HG03095 (cell line): ENCODE data around the gene DEPDC5.
A peak's percentile ranks its signal among the peaks of the same experiment; 100 is the strongest.

ENCODE experiments used
- ATAC-seq: cut with Tn5 transposase; IDR thresholded peaks from one replicate; pipeline ENCODE4 v1.9.1; 2021; ENCODE audit warnings: moderate library complexity; ENCODE audit not compliant: unreplicated experiment

DEPDC5 gene

DNA sequence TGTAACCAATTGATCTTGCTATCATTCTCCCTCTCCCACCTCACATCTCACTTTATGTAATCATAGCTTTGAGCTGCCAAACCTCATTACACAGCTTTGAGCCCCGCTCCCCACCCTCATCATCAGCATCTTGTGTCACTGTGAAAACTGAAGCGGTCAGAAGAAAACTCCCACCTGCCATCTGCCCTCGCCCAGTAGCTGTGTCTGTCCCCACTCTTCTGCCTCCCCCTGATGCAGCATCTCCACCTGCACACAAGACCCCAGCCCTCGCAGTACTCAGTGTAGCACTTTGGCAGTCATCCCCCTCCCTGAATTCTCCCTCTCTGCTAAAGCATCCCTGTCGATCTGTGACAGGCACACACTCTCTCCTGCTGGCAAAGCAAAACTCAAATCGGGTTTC, 130.2 kb downstream of the DEPDC5 start:
- no peak for ATAC-seq

- no peak for ATAC-seq
Measured at GRCh38 chr22:31891366-31892079, 137.7 kb downstream of the DEPDC5 start.

DNA sequence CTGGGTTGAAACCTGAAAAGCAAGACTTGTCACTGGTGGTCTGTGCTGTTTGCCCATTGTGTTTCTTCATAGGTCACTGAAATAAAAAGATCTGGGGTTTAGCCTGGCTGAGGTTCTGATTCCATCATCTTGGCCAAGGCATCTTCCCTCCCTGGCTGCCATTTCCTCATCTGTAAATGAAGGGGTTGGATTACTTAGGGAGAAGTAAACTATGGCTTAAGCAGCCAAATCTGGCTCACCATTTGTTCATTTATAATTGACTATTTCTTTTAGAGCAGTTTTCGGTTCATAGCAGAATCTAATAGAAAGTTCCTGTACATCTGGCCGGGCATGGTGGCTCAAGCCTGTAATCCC, 138.2 kb downstream of the DEPDC5 start:
- ATAC-seq: no peak

DNA sequence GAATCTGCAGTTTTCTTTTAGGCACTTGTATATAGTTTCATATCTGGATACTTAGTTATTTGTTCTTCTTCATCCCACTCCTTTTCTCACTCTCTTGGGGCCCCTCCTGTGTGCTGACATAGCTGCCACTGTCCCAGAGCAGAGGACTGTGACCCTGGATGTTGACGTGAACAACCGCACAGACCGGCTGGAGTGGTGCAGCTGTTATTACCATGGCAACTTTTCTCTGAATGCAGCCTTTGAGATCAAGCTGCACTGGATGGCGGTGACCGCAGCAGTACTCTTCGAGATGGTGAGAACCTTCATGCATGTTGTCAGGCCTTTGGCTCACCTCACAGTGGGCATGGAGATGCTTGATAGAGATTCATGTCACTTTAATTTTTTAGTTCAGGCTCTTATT, 139.6 kb downstream of the DEPDC5 start:
- ATAC-seq: no peak

DNA sequence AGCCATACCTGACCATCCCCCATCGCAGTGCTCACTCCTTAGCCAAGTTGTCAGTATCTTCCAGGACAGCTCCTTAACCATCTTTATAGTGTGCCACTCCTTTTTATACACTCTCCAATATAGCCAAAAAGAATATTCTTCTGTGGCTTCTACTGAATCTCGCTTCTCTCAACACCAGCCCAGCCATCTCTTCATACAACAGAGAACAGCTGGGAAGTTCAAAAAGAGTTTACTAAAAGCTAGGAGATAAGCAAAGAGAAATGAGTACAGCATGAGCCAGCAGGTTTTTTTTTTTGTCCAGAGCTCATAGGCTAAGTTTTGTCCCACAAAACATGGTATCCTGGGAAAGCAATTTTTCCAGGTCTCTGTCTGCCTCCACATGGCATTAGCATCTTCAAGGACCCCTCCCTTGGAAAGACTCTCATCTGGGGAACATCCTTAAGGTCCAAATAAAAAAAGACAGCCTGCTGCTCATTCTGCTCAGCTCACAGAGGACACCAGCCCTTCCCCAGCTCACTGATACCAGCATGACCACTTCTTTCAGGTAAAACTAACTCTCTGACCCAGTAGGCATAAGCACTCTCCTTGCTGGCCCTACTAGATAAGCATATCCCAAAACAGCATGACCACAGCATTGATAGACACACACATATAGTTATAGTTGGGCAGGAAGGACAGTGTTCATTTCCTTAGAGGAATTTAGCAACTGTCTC, 141.7 kb downstream of the DEPDC5 start:
- ATAC-seq: no peak

GRCh38 chr22:31896472-31896871, 142.7 kb downstream of the DEPDC5 start:
- ATAC-seq: no peak

GRCh38 chr22:31897842-31898805, 144.3 kb downstream of the DEPDC5 start:
- ATAC-seq: no peak

DNA sequence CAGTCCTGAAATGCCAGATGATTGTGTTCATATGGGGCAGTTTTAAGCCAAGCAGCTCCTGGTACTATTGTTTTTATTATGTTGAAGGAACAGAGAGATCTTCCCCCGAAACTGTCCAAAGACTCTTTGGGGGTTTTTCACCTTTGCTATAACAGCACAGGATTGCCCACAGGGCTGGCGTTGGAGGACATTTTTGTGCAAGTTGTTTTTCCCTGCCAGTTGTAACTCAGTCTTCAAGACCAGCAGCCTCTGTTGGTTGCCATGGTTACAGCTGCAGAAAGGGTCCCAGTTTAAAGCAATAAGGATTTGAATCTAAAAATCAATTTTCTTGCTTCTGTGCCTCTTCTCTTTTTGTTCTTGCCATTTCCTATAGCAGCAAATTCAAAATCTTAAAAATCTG, 145.1 kb downstream of the DEPDC5 start:
- no peak for ATAC-seq

- ATAC-seq: no peak
Measured at GRCh38 chr22:31899669-31900068, 145.8 kb downstream of the DEPDC5 start.

GRCh38 chr22:31901388-31902137, 147.7 kb downstream of the DEPDC5 start:
- no peak for ATAC-seq

DNA sequence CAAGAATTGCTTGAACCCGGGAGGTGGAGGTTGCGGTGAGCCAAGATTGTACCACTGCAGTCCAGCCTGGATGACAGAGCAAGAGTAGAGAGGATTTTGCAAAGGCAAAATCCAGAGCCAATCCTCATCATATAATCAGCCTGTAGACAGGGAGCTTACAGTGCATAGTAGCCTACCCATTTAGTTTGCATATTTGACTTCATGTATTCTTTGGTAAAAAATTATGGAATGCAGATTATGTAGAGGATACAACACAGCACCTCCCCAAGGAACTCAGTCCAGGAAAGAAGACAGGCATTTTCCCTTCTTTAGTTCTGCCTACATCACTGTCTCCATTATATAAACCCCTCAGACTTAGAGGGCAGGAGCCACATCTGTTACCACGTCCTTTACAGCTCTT, 150.8 kb downstream of the DEPDC5 start:
- no peak for ATAC-seq

DNA sequence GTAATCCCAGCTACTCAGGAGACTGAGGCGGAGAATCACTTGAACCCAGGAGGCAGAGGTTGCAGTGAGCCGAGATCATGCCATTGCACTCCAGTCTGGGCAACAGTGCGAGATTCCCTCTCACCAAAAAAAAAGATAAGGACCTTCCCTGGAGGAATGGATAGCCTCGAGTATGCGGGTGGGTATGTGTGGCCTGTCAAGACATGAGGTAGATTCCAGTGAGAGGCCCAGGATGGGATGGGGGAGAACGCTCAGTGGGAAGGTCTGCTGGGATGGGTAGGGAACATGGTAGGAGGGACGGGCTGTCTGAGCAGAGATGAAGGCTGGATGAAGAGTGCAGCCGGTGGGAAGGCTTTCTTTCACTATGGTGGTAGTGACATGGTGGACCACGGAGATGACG, 151.5 kb downstream of the DEPDC5 start:
- no peak for ATAC-seq

- no peak for ATAC-seq
Measured at GRCh38 chr22:31906086-31906485, 152.3 kb downstream of the DEPDC5 start.

DNA sequence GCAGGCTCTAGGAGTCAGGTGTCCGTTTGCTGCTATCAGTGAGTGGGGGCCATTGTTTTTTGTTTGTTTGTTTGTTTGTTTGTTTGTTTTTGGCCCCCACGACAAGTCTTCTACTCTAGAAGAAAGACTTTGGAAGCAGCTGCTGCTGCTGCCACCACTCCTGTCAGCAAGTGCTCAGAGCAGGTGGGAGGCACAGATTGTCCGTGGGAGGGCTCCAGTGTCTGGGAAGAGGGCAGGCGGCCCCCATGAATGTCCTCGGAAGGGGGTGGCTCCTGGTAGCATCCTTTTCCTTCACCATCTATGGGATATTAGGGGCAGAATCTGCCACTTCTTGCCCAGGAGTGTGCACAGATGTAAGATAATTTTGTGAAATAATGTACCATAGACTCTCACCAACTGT, 152.8 kb downstream of the DEPDC5 start:
- ATAC-seq: no peak

DNA sequence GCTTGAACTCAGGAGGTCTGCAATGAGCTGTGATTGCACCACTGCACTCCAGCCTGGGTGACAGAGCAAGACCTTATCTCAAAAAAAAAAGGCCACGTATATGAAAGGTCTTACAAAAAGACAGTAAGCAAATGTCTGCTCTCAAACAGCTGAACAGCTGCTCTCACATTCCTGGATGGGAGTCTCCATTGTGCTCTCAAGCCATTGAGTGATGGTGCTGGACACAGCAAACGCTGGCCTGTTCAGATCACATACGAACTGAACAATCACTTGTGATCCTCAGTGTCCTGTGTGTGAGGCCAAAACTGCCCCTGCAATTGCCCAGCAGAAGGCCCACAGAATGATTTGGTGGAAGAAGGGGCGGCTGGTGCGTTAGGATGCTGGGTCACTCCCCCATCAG, 156.2 kb downstream of the DEPDC5 start:
- ATAC-seq: no peak

DNA sequence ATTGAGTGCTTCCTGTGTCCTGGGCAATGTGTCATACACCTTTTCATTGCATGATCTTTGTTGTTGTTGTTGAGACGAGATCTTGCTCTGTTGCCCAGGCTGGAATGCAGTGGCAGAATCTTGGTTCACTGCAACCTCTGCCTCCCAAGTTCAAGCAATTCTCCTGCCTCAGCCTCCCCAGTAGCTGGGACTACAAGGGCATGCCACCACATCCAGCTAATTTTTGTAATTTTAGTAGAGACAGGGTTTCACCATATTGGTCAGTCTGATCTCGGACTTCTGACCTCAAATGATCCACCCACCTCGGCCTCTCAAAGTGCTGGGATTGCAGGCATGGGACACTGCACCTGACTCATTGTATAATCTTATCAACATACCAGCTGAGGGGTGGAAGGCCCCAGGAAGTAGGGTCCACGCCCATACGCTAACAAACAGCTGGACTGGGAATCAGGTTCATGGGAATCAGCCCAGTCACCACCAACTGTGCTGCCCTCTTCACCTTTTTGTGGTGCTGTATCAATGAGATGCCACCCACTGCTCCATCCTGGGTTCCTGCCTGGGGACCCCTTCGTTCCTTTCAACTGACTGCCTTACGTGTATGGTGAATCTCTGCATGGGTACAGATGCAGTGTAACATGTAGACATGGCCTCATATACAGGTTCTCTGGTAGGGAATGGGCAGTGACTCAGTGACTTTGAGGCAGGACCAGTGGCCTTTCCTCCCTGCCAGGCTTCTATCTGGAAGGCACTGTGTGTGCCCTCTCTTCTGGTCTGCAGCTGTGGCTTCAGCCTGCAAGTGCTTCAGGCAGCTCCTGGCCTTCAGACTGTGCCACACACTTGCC, 158.0 kb downstream of the DEPDC5 start:
- no peak for ATAC-seq

DNA sequence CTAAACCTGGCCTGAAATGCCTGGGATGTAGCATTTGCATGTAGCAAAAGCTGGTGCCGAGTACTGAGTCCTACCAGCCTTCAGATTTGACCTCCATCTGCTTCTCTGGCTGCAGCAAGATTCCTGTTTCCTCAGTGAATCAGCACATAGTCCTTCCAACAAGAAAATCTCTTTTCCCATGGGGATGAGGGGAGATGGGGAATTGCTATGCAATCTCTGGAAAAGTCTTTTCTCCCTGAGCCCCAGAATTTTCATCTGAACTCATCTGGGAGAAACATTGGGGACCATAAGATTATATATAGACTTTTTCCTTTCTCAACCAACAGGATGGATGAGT, 158.6 kb downstream of the DEPDC5 start:
- no peak for ATAC-seq

DNA sequence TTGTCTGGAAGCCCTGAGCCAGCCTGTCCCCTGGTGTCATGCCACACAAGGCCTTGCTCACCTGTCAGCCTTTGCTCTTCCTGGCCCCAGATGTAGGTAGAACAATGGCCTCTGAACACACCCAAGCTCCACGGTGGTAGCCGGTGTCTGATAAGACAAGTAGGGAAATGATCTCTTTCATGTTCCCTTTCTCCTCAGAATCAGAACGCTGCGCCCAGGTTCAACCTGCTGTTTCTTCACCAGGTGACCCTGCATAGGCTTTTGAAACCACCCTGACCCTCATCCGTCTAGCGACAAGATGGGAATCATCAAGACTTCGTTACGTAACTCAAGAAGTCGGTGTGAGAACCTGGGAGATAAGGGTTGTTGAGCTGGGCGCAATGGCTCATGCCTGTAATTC, 161.8 kb downstream of the DEPDC5 start:
- ATAC-seq: no peak

DNA sequence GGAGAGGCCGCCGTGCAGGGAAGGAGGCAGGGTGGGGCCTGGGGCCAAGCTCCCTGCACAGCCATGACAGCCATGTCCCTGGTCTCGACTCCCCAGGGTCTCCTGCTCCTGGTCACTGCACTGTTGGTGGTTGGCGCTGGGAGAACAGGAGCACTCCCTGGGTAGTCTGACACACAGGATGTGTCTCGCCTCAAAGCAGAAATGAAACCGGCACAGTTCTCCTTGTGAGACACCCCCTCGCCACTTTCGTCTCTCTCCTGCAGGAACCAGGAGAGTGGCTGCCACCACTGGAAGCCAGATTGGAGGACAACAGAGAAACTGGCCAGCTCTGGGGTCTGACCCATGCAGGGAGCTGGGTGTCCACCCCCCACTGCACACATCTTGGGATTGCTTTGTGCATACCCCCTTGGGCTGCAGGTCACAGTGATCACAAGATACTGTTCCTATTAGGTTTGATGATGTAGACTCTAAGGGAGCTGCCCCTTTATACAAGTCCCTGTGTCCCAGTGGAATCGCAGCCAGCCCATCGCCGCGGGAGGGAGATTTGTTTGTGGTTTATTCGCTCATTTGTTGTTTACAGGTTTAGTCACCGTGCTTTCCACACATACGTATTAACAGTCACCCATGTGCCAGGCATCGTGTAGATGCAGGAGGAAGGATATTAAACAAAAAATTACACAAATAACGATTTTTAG, 163.6 kb downstream of the DEPDC5 start:
- ATAC-seq: peak; percentile 74

GRCh38 chr22:31919730-31920129, 165.9 kb downstream of the DEPDC5 start:
- no peak for ATAC-seq
